Measurements from ENCODE around the gene ZFYVE28.

ZFYVE28 gene

GRCh38 chr4:2350982-2351381, 67.5 kb downstream of the ZFYVE28 start:
- DNase-seq: no peak

GRCh38 chr4:2348786-2349185, 69.7 kb downstream of the ZFYVE28 start:
- DNase-seq: no peak

DNA sequence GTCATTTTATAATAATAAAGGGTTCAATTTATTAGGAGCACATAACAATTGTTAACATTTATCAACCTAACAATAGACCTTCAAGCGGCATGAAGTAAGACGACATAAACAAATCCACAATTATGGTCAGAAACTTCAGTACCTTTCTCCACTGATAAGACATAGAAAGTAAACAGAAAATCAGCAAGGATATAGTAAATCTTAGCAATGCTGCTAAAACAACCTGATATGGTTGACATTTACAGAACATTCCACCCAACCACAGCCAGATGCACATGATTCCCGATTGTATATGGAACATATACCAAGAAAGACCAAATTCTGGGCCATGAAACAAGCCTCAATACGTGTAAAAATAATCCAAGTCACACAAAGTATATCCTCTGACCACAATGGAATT, 71.3 kb downstream of the ZFYVE28 start:
- DNase-seq: no peak

GRCh38 chr4:2343476-2343875, 75.0 kb downstream of the ZFYVE28 start:
- DNase-seq: no peak

DNA sequence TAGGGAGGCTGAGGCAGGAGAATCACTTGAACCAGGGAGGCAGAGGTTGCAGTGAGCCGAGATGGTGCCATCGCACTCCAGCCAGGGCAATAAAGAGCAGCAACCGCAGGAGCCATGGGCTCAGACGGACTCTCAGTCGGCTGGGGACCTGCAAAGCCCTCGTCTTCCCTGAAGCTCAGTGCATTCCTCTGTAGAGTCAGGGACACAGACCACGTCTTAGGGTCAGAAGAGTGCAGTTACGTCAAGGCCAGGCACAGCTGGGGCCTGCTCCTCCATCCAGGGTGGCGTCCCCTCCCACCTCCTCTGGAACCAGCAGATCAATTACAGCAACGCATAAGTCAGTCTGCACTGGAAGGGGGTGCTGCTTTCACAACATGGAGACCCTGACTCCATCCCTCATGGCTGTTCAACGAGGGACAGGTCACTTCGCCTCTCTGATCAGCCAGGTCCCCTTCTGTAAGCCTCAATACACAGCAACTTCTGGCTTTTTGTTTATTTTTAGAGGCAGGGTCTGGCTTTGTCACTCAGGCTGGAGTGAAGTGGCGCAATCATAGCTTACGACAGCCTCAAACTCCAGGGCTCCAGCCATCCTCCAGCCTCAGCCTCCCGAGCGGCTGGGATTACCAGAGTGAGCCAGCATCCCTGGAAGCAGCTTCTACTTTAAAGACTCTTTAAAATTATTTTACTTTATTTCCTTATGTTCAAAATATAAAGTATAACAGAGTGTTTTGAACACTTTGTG, 76.4 kb downstream of the ZFYVE28 start:
- no peak for DNase-seq

- DNase-seq: no peak
Measured at GRCh38 chr4:2341261-2341841, 77.1 kb downstream of the ZFYVE28 start.

DNA sequence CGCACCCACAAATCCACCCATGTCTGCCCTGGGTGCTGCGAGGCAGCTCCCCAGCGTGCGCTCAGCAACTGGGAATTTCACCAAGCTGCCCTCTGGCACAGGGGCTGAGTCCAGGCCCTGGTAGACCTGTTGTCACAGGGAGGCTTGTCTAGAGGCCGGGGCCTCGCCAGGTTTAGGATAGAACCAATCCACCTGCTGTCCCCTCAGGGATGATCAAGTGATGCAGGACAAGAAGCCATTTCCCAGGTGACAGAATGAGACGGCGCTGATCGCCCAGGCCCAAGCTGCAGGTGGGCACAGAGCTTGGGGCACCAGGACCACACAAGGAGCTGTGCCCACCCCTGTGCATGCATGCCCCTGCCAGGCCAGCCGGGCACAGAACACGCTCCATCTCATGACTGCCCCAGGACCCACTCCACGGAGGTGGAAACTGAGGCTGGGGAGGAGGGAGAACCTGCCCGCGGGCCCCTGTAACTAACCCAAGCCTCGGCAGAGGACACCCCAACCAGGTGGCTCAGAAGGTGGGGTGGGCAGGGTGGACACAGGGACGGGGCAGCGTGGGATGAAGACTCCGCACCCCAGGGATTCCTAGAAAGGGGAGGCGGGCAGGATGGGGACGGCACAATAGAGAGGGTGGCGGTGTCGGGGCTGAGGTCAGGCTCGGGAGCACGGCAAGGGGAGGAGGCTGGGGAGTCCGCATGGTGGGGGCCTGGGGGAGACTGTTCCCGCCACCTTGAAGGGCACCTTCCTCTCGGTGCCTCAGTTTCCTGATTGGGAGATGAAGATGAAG, 78.0 kb downstream of the ZFYVE28 start:
- DNase-seq: no peak

DNA sequence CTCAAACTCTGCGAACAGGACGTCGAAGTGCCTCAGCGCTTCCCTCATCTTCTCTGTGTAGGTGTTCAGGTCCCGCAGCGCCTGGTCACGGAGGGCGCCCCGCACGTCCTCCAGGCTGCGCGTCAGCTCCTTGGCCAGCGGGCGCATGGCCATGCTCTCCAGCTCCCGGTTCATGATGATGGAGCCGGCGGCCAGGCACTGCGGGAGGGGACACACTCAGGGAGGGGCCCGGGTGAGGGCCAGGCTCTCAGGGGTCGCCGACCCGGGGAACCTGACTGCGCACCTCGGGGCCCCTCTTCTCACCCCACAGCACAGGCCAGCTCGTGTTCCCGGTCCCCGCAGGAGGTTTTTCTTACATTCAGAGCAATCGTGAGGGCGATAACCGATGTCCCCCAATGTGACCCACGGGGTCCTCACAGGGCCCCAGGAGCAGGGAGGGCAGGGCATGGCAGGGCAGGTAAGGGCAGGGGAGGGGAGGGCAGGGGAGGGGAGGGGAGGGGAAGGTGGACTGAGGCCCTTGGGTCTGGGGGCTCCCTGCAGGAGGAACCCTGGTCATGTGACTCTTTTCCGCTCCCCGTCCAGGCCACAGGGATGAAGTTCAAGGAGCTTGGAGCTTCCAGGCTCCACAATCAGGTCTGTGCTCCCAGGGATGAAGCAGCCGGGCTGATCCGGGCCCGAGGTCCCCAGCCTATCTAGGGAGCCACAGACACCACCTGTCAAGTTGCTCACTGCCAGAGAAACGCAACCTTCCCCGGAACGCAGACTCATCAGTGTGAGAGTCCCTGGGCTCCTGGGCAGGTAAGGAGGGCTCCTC, 78.8 kb downstream of the ZFYVE28 start:
- DNase-seq: no peak

GRCh38 chr4:2338754-2339457, 79.5 kb downstream of the ZFYVE28 start:
- DNase-seq: no peak

DNA sequence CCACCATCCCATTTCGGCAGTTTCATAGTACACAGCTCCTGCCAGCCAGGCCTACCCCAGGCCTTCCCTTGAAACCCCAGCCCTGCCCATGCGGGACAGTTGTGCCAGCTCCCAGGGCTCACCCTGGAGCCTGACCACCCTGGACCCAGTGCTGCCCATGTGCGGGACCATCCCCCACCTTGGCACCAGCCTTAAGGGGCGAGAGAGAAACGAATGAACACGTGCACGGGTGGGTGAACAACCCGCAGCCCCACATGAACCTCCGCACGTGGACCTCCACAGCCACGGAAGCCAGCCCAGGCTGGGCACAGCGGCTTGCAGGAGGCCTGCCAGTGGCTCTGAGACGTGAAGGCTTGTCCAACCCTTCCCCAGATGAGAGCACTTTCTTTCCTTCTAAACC, 80.5 kb downstream of the ZFYVE28 start:
- no peak for DNase-seq

DNA sequence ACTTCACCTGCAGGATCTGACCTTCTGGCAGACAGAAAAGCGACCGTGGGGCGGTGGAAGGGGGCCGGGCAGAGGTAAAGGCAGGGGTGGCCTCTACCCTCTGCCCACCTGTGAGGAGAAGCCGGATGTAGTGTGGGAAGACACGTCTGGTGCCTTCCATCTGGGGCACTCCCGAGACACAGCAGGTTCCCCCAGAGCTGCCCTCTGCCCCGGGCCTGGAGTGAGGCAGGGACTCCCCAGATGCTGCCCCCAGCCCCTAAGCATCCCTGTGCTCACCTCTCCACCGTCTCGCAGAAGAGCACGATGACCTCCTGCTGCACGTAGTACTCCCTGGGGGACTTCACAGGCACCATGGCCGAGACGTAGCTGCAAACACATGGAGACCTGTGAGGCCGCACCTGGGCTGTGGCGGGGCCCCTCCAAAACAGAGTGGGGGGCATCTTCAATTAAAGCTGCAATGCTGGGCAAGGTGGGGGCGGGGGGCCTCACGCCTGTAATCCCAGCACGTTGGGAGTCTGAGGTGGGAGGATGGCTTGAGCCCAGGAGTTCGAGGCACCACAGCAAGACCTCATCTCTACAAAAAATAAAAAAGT, 81.2 kb downstream of the ZFYVE28 start:
- DNase-seq: no peak

DNA sequence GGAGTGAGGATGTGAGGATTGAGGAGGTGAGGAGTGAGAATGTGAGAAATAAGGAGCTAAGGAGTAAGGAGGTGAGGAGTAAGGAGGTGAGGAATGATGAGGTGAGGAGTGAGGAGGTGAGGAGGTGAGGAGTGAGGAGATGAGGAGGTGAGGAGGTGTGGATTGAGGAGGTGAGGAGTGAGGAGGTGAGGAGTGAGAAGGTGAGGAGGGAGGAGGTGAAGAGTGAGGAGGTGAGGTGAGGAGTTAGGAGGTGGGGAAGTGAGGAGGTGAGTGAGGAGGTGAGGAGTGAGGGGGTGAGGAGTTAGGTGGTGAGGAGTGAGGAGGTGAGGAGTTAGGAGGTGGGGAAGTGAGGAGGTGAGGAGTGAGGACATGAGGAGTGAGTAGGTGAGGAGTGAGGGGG, 81.8 kb downstream of the ZFYVE28 start:
- DNase-seq: no peak

- DNase-seq: no peak
Measured at GRCh38 chr4:2335729-2336101, 82.7 kb downstream of the ZFYVE28 start.

- DNase-seq: no peak
Measured at GRCh38 chr4:2334826-2335728, 83.4 kb downstream of the ZFYVE28 start.

DNA sequence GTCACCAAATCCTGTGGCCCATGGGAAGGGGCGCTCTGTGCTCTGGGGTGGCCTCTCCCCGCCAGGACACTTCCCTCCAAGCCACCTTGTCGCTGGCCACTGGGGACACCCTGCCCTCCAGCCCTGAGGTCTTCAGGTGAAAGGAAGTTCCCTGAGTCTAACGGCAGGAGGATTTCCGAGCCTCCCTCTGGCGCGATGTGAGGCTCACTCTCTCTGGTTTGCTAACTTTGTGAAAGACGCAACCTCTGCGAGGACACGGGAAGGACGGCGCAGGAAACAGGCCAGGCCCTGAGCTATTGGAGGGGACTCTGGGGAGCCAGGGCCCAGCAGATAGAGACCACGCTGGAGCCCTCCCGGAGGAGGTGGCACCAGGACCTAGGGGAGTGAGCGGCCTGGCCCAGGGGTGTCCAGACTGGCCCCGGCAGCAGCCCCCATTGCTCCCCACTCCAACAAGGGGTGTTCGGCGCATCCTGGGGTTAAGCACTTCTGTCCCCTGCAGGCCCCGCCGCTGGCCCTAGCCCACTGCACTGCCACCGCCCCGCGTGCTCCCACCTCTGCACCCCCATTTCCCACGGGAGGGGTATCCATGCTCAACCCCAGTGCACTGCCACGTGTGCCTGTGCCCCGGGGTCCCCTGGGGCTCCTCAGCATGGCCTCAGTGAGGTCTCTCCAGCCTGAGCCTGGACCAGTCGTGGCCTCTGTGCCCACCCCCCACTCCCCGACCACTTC, 84.4 kb downstream of the ZFYVE28 start:
- no peak for DNase-seq

GRCh38 chr4:2333356-2333841, 85.0 kb downstream of the ZFYVE28 start:
- DNase-seq: no peak

- no peak for DNase-seq
Measured at GRCh38 chr4:2332976-2333319, 85.5 kb downstream of the ZFYVE28 start.

- DNase-seq: no peak
Measured at GRCh38 chr4:2332201-2332975, 86.1 kb downstream of the ZFYVE28 start.

DNA sequence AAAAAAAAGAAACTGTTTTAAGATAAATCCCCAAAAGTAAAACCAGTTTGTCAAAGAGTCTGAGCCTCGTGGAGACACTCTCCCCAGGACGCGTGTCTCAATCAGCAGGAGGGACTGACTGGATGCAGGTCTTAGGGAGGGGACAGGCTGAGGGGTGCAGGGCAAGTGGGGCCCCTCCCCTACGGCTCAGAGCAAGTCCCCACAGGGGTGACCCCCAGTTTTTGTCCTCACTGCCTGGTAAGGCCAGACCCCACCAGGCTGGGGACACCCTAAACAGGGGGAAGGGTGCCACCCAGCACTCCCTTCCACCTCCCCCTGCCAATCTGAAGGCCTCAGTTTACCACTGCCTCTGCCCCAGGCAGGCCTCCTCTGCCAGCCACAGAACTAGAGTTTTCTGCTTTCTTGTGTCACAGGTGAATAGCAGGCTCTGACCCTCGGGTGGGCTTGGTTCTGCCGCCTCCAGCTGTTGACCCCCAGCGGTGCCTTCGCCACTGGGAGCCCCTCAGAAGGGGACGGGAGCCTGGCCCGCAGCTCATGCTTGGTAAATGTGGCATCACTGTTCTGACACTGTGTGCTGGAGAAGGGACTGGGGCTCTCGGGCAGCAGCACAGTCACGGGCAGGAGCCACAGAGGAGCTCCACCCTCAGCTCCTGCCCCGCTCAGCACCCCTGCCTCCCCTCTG, 86.8 kb downstream of the ZFYVE28 start:
- no peak for DNase-seq
